ENCODE results near the gene MBD6.

GRCh38 chr12:57576613-57577160, 54.1 kb downstream of the MBD6 start:
- TF ChIP-seq EP300 (IDR thresholded peaks at IDR 0.05), result no peak
- TF ChIP-seq CTCF (IDR thresholded peaks at IDR 0.05), result no peak

Data from upper lobe of left lung (tissue), 4 donors.